ENCODE data around the gene TRIM2.

Gene TRIM2

DNA sequence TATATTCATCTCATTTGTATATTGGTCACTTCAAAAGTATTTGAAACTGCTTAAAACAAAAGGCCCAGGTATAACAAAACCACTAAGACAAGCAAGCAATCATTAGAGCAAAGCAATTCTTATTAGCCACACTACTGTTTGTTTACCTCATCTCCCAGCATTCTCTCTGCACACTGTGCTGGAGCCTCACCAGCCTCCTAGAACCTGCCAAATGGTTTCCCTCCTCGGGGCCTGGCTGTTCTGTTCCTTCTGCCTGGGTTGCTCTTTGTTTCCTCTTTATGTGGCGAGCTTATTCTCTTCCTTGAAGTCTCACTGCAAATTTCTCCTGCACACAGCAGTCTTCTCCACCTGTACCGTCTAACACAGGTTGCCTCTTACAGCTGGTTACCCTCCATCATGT lies 72.7 kb downstream of the TRIM2 start:
- DNase-seq, result no peak

DNA sequence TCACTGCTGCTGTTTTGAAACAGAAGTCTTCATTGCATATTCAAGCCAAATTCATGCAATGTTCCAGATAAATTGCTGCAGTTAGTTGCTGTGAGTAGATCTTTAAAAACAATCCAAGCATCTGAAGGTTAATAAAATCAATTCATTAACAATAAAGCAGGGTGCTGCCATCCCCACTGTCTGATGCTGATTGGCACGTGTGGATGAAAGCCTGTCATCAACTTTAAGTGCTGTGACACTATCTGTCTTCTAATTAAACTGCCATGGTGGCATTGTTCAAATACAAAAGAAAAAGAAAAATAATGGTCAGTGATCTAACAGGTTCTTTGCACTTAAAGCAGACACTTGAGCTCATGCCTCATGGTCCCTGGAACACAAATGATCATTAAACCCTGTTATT lies 77.2 kb downstream of the TRIM2 start:
- no peak for DNase-seq

DNA sequence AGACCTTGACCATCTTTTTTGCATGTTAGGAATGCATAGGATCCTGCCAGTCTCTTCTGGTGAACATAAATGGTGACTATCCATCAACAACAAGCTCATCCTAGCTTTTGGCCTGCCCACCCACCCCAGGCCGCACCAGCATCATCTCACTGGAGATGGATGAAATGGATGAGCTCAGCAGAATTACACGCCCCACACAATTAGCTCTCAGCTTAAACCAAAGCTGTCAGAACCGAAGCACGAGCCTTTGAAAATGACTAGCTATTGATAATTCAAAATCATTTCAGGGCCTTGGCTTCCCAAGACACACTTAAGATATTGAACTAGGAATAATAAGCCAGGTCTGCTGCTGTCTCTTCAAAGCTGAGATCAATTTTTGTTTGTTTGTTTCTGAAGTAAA lies 77.8 kb downstream of the TRIM2 start:
- DNase-seq, result no peak

DNA sequence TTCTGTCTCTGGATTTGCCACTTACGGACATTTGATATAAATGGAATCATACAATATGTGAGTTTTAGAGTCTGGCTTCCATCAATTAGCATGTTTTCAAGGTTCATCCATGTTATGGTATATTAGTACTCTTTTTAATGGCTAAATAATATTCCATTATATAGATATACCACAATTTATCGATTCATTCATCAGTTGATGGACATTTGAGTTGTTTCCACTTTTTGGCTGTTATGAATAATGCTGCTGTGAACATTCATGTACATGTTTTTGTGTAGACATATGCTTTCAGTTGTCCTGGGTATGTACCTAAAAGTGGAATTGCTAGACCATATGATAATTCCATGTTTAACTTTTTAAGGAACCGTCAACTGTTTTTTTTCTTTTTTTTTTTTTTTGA lies 79.0 kb downstream of the TRIM2 start:
- no peak for DNase-seq

DNA sequence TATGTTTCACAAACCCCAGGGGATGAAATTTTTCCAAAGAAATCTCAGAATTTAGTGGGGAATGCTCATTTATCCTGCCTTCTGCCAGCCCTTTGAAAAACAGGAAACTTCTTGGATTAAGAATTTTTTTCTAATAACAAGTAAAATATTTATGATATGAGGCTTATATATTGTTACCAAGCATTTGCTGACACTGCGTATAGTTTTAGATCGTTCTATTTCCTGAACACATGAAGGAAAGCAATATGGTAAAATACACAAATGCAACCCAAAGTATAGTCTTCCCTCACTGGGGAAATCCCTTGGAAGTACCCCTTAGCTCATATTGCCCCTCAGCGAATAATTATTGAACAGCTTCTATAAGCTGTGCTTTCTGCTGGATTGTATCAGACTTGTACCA lies 85.9 kb downstream of the TRIM2 start:
- no peak for DNase-seq

DNA sequence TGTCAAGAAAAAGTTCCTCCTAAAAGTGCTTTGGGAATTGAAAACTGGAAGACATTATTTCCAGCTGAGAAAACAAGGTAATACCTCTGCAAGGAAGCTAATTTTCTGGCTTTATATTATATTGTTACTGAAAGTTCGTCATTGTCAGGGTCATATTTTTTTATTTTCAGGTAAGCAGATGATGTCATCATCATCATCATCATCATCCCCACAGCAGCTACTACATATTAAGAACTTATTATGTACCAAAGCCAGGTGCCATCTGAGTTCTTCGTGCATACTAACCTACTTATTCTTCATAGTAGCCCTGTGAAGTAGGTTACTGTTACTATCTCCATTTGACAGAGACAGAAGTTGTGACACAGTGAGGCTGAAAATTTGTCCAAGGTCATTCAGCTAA lies 87.3 kb downstream of the TRIM2 start:
- no peak for DNase-seq

DNA sequence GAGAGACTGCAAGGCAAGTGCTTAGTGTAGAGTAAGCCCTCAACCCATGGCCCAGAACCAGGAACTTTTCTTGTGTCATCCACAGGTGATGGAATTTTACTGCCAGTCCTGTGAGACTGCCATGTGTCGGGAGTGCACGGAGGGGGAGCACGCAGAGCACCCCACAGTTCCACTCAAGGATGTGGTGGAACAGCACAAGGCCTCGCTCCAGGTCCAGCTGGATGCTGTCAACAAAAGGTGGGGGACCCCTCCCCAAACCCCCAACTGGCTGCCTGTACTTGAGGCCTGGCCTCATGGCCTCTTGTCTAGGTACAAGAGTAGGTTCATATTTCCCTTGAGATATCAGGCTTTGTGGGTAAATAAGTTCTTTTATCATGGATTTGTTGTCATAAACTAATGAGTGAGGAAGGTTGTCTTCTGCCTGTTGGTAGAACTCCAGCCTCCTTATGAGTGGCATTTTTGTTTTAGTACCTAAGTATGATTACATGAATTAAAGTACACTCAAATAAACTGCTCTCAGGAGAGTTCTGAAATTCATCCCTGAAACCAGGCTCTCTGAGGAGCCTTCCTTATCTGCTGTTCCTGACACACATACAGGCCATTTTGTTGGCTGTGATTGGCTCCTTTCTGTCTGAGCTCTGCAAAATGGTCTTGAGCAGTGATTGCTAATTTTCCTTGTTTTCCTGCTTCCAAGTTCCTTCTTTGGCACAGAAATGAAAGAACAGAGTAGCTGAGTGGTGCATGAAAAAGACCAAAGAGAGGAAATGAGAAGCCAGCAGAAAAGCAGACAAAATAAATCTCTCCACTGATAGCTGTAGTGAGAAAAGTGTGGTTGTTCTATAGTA lies 88.9 kb downstream of the TRIM2 start:
- DNase-seq, result no peak

DNA sequence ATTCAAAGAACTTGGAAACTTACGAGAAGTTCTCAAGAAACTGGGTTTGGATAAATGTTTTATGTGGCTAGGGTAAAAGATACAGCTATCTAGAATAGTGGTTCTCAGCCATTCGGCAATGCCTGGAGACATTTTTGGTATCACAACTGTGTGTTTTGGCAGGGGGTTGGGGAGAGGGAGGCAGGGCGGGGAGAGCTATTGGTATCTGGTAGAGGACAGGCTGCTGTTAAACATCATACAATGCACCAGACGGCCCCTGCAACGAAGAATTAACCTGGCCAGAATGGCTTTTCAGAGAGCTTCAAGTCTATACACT lies 89.5 kb downstream of the TRIM2 start:
- no peak for DNase-seq

DNA sequence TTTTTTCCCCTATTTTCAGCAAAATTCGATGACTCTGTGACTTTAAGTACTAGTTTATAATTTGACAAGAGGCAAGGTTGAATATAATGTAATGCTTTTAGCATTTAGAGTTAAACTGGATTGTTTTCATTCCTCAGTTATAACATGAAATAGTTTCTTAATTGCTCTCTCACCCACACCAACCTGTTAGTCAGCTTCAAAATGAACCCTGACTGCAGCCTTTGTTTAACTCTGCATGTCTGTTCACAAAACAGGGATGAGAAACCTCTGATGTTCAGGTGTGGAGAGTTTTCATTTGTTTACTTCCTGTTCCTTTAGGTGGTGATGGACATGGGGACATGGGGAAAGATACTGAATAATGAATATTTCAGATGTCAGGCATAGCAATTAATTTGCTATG lies 90.4 kb downstream of the TRIM2 start:
- DNase-seq, result no peak

DNA sequence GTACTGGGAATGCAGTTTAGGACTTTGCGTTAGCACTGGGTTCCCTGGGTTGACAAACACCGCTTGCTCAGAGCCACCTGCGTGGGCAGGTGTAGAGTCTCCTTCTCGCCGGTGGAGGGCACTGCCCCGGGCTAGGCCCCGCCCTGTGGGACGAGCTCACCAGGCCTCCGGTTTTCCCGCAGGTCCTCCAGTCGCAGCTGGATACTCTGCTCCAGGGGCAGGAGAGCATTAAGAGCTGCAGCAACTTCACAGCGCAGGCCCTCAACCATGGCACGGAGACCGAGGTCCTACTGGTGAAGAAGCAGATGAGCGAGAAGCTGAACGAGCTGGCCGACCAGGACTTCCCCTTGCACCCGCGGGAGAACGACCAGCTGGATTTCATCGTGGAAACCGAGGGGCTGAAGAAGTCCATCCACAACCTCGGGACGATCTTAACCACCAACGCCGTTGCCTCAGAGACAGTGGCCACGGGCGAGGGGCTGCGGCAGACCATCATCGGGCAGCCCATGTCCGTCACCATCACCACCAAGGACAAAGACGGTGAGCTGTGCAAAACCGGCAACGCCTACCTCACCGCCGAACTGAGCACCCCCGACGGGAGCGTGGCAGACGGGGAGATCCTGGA lies 91.0 kb downstream of the TRIM2 start:
- DNase-seq, result no peak

DNA sequence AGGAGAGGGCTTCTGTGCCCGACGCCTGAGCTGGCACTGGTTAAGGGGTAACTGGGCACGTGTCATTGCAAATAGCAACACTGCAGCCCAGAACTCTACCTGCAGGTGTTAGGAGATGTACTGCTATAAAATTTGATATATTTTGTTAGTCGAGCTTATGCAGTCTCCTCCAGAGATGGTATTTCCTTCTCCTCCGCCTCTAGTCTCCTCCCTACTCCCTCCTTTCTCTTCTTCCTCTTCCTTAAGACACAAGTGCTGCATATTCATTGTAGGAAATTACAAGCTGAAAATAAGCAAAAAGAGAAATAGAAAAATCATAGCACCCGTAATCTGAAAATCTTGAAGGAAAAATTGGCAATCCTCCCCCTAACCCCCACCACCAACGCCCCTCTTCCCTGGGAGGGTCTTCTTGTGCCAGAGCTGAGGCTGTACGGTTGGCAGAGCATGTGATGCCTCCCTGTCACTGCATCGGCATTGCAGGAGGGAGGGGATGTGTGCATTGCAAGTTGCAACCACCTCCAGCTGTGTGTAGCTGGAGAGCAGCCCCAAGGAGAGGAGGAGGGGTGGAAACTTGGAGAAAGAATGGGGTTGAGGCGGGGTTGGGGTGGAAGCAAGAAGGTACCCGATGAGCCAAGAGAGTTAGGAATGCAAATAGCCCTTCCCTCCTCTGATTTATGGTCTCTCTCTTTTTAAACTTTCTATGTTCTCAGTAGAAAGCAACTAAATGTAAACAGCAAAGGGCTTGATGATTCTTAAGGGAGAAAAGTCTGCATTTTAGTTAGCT lies 92.0 kb downstream of the TRIM2 start:
- no peak for DNase-seq

DNA sequence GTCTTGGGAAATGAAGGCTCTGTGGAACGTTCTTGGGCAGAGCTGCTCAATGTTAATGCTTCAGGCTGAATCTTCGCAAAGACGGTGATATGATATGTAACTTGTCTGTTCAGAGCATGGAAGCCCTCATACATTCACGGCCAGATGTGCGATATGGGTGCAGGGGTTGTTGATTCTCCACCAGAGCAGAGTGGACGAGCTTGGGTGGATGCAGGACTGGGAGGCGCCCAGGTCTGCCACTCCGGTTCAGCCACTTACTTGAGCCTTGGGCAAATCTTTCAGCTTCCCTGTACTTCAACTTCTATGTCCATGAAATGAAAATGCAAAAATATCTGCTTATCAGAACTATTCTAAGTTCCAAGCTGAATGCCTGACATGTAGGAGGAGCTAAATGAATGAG lies 92.9 kb downstream of the TRIM2 start:
- DNase-seq, result no peak

DNA sequence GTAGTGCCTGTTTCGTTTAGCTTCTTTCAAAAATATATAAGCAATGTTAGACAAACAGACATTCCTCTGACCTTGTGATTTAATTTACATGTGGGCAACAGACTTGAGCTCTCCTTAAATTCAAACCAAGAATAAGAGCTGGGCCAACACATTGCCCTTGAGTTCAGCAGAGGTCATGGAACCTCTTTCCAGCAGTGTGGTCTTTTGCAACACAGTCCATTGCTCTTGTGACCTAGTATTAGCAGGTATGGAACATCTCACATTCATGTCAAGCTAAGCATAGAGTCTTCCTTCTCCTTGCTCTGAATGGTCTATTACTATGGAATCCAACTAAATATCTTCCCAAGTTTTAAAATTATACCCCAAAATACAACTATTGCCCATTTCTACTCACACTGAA lies 106.5 kb downstream of the TRIM2 start:
- DNase-seq, result no peak

DNA sequence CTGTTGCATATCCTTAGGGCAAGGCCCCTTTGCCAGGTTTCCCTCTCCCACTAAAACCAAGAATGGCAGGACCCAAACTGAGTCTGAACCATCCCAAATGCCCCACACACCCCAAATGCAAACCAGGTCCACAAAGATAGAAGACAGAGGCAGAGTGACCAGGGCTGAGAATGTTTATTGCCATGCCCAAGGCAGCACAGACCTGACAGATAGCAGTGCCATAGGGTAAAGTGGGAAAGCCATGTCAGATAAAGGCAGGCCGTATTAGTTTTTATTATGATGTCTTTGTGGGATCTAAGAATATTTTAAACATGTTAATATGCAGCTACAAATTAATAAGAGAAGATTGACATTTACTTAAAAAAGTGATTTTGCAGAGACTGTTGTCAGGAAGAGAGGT lies 110.7 kb downstream of the TRIM2 start:
- no peak for DNase-seq

DNA sequence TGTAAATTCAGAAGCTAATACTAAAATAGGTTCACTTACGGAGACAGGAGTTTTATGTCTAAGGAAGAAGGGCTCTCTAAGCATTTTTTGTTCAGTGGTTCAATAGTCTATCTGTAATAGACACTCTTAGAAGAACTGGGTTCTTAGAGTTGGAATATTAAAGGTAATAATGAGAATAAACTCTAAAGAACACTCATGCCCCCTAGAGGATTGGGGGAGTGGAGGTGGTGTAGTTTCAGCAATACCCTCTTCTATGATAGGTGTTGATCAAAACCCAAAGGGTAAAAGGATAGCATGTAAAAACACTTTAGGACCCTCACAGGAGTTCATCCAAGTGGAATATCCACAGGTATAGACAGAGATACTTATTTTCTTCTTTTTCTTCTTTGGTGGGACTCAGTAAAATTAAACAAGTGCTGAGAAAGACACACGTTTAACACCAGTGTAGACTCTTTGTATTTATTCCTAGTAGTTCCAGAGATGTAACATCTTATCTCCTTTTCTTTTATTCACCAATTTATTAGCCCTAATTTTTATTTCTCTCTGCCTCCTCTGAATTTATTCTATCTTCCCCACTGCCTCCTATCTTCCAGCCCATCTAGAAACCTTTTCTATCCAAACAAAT lies 114.6 kb downstream of the TRIM2 start:
- peak; percentile 58 to 61 for DNase-seq

DNA sequence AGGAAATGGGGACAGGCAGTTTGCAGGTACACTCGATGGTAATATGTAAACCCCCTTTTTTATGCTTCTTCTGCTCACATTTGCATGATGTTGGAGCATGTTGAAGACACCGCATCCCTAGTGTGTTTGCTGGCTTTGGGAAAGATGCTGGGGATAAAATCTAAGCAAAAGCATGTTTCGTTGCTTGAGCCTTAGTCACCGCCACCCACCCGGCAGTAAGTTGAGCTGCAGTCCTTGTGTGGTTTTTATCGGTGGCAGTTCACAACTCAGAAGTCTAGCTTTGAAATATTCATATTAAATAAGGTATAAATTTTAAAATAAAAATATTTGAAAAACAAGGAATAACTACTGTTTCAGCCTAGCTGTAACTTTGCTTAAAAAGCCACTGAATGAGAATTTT lies 118.5 kb downstream of the TRIM2 start:
- DNase-seq, result no peak

DNA sequence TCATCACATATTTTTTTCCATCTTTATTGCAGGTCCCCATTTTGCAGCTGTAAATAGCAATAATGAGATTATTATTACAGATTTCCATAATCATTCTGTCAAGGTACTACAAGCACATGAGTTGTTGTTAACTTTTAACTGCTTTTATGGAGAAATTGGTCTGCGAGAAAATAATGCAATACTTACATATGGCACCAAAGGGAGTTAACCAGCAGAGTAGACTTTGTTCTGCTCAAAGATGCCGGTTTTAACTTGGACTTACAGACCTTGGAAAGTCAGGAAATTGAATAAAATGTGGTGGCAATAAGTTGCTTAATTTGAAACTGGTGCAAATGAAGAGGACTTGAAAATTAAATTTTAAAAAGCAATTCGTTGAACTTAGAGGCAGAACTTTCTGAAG lies 119.8 kb downstream of the TRIM2 start:
- DNase-seq, result no peak

DNA sequence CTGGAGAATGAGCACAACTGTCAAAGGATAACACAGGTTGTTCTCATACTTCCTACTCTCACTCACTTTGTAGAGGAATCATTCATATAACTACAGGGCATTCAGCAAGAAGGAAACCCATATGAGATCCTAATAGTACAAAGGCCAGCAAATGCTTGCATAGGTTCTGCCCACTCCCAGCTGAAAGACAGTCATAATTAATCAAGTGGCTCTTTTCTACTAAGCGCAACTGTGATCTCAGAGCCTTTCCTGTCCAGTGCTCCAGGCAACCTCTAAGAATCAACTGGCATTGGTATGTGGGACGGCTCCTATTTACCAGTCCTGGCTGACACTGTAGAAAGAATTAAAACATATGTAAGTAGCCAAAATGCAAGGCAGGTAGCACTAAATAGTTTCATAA lies 121.3 kb downstream of the TRIM2 start:
- DNase-seq, result no peak

DNA sequence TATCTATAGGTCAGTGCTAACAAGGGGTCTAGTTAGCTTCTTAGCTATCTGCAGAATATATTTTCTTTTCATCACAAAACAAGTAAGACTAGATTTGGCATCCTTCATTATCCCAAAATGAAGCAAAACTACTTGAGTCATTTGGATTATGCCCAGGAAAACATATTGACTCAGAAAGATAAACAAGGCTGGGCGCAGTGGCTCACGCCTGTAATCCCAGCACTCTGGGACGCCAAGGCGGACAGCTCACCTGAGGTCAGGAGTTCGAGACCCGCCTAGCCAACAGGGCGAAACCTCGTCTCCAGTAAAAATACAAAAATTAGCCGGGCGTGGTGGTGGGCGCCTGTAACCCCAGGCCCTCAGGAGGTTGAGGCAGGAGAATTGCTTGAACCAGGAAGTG lies 122.3 kb downstream of the TRIM2 start:
- no peak for DNase-seq

DNA sequence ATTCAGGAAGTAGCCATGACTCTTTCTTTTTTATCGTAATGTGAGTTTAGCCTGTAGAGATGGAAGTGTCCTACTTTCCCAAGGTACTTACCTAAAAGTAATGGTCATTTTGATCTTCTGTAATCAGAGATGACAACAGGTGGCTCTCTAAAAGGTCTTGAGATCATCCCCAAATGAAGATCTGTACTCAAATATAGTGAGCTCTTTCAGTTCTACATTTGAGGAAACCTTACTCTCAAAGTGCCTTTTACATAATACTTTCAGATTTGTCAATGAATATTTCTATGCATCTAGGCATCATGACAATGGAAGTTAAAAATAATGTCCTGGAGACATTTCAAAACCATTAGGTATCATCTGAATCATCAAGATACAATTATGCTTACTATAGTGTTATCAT lies 123.0 kb downstream of the TRIM2 start:
- no peak for DNase-seq

DNA sequence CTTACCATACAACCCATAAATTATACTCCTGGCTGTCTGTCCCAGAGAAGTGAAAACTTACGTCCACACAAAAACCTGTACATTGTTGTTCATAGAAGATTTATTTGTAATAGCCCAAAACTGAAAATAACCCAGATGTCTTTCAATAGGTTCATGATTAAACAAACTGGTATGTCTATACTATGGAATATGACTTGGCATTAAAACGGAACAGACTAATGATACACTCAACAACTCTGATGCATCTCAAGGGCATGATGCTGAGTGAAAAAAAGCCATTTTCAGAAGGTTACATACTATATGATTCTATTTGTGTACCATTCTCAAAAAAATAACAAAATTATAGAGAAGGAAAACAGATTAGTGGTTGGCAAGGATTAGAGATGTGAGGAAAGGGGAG lies 128.7 kb downstream of the TRIM2 start:
- DNase-seq, result no peak

DNA sequence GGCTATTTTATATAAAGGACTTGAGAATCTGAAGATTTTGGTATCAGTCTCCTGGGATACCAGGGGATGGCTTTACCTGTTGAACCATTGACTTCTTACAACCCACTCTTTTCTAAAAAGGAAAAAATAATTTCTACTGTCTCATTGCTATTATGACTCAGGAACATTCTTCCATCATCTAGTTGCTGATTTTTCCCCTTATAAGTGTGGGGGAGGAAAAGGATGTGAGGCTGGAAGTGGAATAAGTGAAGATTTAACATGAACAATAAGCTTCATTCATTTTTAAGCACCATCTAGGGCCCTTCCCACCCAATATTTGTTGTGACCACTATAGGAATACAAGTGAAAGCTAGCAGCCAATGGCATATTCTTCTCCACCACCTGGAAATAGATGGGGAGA lies 129.6 kb downstream of the TRIM2 start:
- DNase-seq, result no peak

DNA sequence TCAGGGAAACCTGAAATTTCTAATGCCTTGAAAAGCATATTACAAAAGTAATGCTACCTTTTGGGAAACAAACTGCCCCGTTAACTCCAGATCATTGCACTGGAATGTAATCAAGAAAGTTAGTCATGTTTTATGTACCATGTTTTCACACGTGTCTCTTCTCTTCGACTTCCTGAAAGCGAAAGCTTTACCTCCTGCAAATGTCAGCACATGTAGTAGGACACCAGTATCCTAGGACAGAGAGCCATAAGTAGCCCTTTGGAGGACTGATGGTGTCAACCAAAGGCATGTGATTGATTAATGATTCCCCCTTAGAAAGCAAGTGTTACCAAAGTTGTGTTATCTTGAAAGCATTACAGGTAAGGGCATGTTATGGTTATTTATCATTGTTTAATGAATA lies 131.4 kb downstream of the TRIM2 start:
- no peak for DNase-seq

DNA sequence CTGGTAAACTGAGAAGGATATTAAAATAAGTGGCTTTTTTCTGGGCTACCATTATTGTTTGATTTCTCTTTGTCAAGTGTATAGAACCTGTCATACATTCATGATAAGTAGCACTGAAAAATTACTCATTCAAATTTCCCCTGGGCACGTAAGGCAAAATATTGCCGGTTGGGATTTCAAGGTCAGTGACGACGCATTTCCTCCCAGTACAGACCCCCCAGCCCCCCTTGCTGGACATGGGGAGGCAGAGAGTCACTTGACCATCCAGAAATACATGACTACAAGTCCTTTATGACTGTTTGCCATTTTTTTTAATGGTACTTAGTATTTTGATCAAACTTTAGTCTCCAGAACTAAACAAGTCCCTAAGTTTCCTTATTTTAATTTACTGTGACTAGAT lies 133.4 kb downstream of the TRIM2 start:
- no peak for DNase-seq

Data from Kasumi-1 (cell line).